ENCODE data around the gene PKD2.
A peak's percentile ranks its signal among the peaks of the same experiment; 100 is the strongest.
"Not testable (repeated sequence)": the region's sequence is repeated elsewhere in the genome, so short reads cannot be mapped to it uniquely, and the experiment has no call there.

The PKD2 gene

GRCh38 chr4:87985887-87986200, 21.6 kb upstream of the PKD2 start:
- H3K4me3 ChIP-seq (ENCODE audit: low read depth, low read length) = no peak overlapping the region

- H3K4me3 ChIP-seq (ENCODE audit: low read depth, low read length) = no peak overlapping the region
Measured at GRCh38 chr4:87986508-87986907, 20.9 kb upstream of the PKD2 start.

GRCh38 chr4:87989765-87990164, 17.7 kb upstream of the PKD2 start:
- H3K4me3 ChIP-seq (ENCODE audit: low read depth, low read length) = no peak overlapping the region

DNA sequence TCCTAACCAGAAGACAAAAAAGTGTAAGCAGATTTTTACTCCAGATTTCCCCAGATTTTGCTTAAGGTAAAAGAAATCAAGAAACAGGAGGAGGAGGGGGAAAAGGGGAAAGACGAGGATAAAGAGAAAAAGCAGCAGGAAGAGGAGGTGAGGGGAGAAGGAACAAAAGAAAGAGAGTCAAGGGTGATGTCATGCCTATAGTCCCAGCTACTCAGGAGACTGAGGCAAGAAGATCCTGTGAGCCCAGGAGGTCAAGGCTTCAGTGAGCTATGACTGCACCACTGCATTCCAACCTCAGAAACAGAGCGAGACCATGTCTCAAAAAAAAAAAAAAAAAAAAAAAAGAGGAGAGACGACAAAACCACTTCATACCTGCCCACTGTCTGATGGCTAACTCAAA, 12.0 kb upstream of the PKD2 start:
- no peak overlapping the region for H3K4me3 ChIP-seq (ENCODE audit: low read depth, low read length)

GRCh38 chr4:87999191-87999691, 8.2 kb upstream of the PKD2 start:
- not testable (repeated sequence) for H3K4me3 ChIP-seq (ENCODE audit: low read depth, low read length)

- no peak overlapping the region for H3K4me3 ChIP-seq (ENCODE audit: low read depth, low read length)
Measured at GRCh38 chr4:88001871-88002270, 5.6 kb upstream of the PKD2 start.

GRCh38 chr4:88002786-88003185, 4.6 kb upstream of the PKD2 start:
- H3K4me3 ChIP-seq (ENCODE audit: low read depth, low read length) = no peak overlapping the region

DNA sequence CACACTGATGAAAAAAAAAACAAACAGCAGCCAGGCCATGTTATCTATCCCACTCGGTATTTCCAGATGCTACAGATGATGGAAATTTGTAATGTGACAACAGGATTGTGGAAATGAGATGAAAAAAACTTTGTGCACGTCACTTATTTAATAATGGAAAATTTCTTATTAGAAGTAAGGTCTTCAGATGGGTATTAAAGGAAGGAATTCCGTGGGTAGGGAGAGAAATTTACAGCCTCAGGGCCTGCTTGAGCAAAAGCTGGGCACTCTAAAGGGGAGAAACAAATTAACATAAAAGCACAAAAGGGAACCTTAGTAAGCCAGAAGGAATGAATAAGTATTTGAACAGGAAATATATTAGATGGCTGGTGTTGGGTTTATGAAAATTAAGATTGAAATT, 4.2 kb upstream of the PKD2 start:
- no peak overlapping the region for H3K4me3 ChIP-seq (ENCODE audit: low read depth, low read length)

GRCh38 chr4:88005076-88005475, 2.4 kb upstream of the PKD2 start:
- no peak overlapping the region for H3K4me3 ChIP-seq (ENCODE audit: low read depth, low read length)

DNA sequence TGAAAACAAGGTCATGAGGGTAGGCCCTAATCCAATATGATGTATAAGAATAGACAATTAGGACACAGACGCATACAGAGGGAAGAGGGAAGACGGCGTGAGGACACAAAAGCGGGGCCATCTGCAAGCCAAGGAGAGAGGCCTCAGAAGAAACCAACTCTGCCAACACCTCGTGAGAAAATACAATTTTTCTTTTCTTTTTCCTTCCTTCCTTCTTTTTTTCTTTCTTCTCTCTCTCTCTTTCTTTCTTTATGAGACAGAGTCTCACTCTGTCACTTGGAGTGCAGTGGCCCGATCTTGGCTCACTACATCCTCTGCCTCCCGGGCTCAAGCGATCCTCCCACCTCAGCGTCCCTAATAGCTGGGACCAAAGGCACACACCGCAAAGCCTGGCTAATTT, 1.5 kb upstream of the PKD2 start:
- H3K4me3 ChIP-seq (ENCODE audit: low read depth, low read length) = no peak overlapping the region

DNA sequence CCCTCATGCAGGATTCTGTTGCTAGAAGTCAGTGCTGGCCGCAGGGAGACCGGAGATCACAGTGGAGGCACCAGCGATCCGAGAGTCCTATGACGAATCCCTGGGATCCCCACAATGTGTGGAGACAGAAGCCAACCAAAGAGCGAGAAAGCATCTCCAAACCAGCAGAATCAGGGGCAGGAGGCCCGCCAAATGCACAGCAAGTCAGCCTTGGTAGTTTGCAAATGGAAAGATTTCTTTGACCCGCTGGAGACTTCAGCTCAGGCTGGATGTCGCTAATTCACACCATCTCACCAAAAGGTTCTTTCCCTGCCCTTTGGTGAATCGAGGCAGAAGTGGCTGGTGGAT, 505 bp upstream of the PKD2 start:
- peak overlapping the region; percentile 79 for H3K4me3 ChIP-seq (ENCODE audit: low read depth, low read length)

GRCh38 chr4:88008122-88008742, 797 bp downstream of the PKD2 start:
- H3K4me3 ChIP-seq (ENCODE audit: low read depth, low read length) = peak overlapping the region; percentile 79

DNA sequence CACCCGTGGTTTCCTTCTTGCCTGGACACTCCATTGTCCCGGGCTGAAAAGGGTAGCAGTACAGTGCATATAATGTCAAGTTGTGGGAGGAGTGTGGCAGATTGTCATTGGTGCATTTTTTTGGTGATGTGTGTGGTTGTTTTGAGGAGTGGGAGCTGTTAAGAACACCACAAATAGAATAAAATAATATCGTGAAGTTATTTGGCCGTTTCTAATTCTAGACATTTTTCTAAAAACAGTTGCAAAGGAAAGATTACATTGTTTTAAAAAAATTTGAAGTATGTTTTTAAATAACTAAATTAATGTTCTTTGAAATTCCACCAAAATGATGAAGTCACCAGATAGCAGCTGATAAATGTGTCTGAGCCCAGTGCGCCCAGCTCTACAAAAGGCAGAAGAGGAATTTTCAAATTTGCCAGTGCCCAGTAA, 1.3 kb downstream of the PKD2 start:
- H3K4me3 ChIP-seq (ENCODE audit: low read depth, low read length) = peak overlapping the region; percentile 79

DNA sequence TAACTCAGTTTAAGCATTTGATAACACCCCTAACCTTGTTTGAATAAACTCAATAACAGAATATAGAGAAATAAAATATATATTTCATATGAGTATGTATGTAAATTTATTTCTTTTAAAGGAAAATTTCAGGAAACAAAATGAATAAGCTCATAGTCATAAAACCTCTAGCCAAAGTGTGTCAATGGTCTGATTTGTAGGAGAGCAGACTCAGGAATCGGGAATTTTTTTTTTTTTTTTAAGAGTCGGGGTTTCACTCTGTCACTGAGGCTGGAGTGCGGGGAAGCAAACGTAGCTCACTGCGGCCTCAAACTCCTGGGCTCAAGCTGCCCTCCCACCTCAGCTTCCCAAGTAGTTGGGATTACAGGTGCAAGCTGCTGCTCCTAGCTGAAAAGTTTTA, 2.4 kb downstream of the PKD2 start:
- no peak overlapping the region for H3K4me3 ChIP-seq (ENCODE audit: low read depth, low read length)

DNA sequence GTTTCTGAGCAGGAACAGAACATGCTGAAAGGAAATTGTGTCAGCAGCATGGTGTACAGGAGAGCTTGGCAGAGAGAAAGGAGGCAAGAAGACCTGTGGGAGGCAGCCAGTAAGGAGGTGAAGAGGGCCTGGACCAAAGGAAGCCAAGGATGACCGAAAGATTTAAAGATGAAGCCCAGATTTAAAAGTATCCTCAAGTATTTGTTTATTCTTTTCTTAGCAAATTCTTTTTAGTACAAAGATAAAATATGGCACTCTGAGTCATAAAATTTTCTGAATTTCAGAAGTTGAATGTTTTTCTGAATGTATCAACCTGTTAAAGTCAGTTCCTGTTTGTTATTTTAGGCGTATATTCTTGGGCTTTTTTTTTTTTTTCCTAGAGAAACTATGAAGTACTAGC, 3.5 kb downstream of the PKD2 start:
- H3K4me3 ChIP-seq (ENCODE audit: low read depth, low read length) = no peak overlapping the region

- no peak overlapping the region for H3K4me3 ChIP-seq (ENCODE audit: low read depth, low read length)
Measured at GRCh38 chr4:88012647-88013046, 5.2 kb downstream of the PKD2 start.

GRCh38 chr4:88014386-88014905, 7.0 kb downstream of the PKD2 start:
- H3K4me3 ChIP-seq (ENCODE audit: low read depth, low read length) = no peak overlapping the region

DNA sequence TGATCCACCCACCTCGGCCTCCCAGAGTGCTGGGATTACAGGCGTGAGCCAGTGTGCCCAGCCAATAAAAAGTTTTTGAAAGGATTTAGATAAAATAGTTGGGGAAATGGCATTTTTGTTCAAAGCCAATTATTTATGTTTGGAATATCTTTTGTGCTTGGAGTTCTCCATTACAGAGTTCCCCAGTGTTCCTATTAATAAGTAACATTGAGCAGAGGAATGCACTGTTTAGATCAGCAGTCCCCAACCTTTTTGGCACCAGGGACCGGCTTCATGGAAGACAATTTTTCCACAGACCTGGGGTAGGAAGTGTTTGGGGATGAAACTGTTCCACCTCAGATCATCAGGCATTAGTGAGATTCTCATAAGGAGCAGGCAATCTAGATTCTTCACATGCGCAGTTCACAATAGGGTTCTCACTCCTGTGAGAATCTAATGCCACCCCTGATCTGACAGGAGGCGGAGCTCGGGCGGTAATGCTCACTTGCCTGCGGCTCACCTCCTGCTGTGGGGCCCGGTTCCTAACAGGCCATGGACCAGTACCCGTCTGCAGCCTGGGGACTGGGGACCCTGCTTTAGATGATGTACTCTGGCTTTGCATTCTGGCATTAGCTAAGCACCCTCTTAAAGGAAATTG, 8.3 kb downstream of the PKD2 start:
- no peak overlapping the region for H3K4me3 ChIP-seq (ENCODE audit: low read depth, low read length)

DNA sequence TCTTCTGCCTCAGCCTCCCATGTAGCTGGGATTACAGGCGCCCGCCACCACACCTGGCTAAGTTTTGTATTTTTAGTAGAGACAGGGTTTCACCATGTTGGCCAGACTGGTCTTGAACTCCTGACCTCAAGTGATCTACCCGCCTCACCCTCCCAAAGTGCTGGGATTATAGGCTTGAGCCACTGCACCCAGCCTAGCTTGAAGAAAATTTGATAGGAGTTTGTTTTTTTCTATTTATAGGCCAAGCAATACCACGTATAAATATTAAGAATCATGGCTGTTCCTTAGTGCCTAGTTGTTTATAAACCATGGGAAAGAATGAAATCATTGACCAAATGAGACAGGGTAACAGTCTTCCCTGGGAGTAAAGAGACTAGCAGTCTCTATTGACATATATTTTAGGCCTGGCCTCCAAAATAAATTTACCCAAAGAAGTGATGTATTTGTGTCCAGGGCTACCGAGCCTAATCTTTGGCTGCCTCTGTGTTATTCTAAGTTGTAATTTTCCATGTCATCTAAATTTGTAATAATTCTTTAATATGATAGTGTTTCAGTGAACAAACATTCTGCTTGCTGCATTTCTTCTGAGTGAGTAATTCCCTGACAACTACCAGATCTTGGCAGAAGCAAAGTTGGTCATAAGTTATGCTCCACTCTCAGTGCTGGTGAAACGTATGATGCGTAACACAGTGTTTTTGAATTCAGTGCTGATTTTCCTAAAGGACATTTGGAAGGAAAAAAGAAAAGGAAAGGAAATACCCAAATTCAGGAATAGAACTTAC, 10.3 kb downstream of the PKD2 start:
- no peak overlapping the region for H3K4me3 ChIP-seq (ENCODE audit: low read depth, low read length)

DNA sequence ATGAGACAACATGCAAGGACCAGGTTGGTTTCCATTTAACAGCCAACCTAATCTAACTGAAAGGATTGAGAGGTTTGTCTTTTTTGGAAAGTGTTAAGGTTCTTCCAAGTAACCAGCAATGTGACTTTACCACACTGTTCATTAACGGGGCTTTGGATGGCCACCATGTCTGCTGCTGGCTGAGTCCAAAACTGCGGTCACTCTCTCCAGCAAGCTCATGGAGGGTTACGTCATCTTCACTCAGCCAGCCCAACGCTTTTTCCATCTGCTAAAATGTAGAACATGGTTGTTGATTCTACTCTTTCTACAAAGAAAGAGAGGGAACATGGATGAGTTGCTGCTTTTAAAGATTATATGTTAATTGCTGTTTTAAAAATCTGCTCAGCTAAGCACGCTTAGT, 11.0 kb downstream of the PKD2 start:
- H3K4me3 ChIP-seq (ENCODE audit: low read depth, low read length) = no peak overlapping the region

- H3K4me3 ChIP-seq (ENCODE audit: low read depth, low read length) = no peak overlapping the region
Measured at GRCh38 chr4:88021824-88022223, 14.4 kb downstream of the PKD2 start.

- no peak overlapping the region for H3K4me3 ChIP-seq (ENCODE audit: low read depth, low read length)
Measured at GRCh38 chr4:88022289-88022688, 14.9 kb downstream of the PKD2 start.

All from iPS-11a (cell line).